Caco-2 (cell line): ENCODE measurements around the gene KLK13. TPM values are rescaled to one million over a fixed set of nuclear protein-coding genes. Genes with fewer than 3 reads are reported as not detected.

Experiments used
- BruUV-seq: library from RNA; stranded (reverse); fragments of 400-500 nt; replicated peaks from 2 replicates; lab custom pipeline; 2021; lab: Mats Ljungman, UMichigan
- CTCF ChIA-PET: fragments of 300-600 bp; sonication (Branson Sonifier 250); formaldehyde crosslinking; loops from one replicate; lab custom pipeline; 2022; ENCODE audit warnings: antibody characterized with exemption; lab: Charles Lee
- POLR2A ChIA-PET: fragments of 300-600 bp; sonication (Branson Sonifier 250); formaldehyde crosslinking; loops from one replicate; lab custom pipeline; 2022; ENCODE audit warnings: antibody characterized with exemption; lab: Charles Lee
- DNase-seq, 2 experiments: peaks; one replicate each; pipeline versions ENCODE4 v3.0.0 to v3.0.0-alpha.2; 2020 to 2022
- H3K27me3 ChIP-seq: replicated peaks from 2 replicates; pipeline ENCODE4 v1.6.0; 2011; ENCODE audit warnings: low read length; ENCODE audit not compliant: control insufficient read depth, insufficient read depth
- H3K36me3 ChIP-seq: 2 replicates; pipeline ENCODE4 v1.5.1; 2011; ENCODE audit warnings: low read length; ENCODE audit not compliant: control insufficient read depth, insufficient read depth
- H3K4me1 ChIP-seq: fragments of 250-450 bp; sonication (Bioruptor Pico); 2 replicates; pipeline ENCODE4 v1.5.1; 2020; ENCODE audit warnings: mild to moderate bottlenecking
- H3K4me3 ChIP-seq: 2 replicates; pipeline ENCODE4 v1.5.1; 2011; ENCODE audit warnings: low read depth, mild to moderate bottlenecking, control low read depth, low read length
- H3K9me3 ChIP-seq: fragments of 250-450 bp; sonication (Bioruptor Pico); 2 replicates; pipeline ENCODE4 v1.5.1; 2020; ENCODE audit warnings: mild to moderate bottlenecking, moderate library complexity
- H3K27ac Mint-ChIP-seq: one replicate; pipeline ENCODE4 v1.8.0; 2022; ENCODE audit warnings: mixed read lengths; ENCODE audit not compliant: unreplicated experiment
- H3K27me3 Mint-ChIP-seq: one replicate; pipeline ENCODE4 v1.8.0; 2022; ENCODE audit warnings: mixed read lengths; ENCODE audit not compliant: insufficient read depth, unreplicated experiment
- H3K36me3 Mint-ChIP-seq: one replicate; pipeline ENCODE4 v1.8.0; 2022; ENCODE audit warnings: mild to moderate bottlenecking, mixed read lengths; ENCODE audit not compliant: insufficient read depth, unreplicated experiment
- H3K4me1 Mint-ChIP-seq: one replicate; pipeline ENCODE4 v1.8.0; 2022; ENCODE audit warnings: low read depth, mixed read lengths; ENCODE audit not compliant: unreplicated experiment
- H3K4me3 Mint-ChIP-seq: one replicate; pipeline ENCODE4 v1.8.0; 2022; ENCODE audit warnings: mild to moderate bottlenecking, moderate library complexity, mixed read lengths; ENCODE audit not compliant: unreplicated experiment
- H3K9me3 Mint-ChIP-seq: one replicate; pipeline ENCODE4 v1.8.0; 2022; ENCODE audit warnings: mixed read lengths; ENCODE audit not compliant: unreplicated experiment
- intact Hi-C: fragments of 100-400 bp; cut with micrococcal nuclease; formaldehyde crosslinking; loops from one replicate; pipeline ENCODE4 v1.10.0; 2022; ENCODE audit not compliant: unreplicated experiment
- total RNA-seq: library from RNA; stranded (reverse); gene quantifications from 2 replicates; pipeline ENCODE4 v1.2.3, GENCODE V29; 2022
- TF ChIP-seq, protein P1 (sequence below), 2 experiments: fragments of 200-600 bp in 1 of 2; IDR thresholded peaks; 1 replicate in 1 of 2; 2 replicates in 1 of 2; pipeline versions ENCODE4 v1.5.1 to v1.8.0; 2011 to 2022; ENCODE audit warnings: antibody characterized with exemption in 1 of 2, control low read depth in 1 of 2, inconsistent platforms in 1 of 2, low read depth in 1 of 2, low read length in 1 of 2, mild to moderate bottlenecking in 1 of 2, moderate library complexity in 1 of 2; ENCODE audit not compliant: insufficient read depth in 1 of 2, severe bottlenecking in 1 of 2, unreplicated experiment in 1 of 2

Gene KLK13
- total RNA-seq, 1 experiment from 2014 or later = not detected

DNA sequence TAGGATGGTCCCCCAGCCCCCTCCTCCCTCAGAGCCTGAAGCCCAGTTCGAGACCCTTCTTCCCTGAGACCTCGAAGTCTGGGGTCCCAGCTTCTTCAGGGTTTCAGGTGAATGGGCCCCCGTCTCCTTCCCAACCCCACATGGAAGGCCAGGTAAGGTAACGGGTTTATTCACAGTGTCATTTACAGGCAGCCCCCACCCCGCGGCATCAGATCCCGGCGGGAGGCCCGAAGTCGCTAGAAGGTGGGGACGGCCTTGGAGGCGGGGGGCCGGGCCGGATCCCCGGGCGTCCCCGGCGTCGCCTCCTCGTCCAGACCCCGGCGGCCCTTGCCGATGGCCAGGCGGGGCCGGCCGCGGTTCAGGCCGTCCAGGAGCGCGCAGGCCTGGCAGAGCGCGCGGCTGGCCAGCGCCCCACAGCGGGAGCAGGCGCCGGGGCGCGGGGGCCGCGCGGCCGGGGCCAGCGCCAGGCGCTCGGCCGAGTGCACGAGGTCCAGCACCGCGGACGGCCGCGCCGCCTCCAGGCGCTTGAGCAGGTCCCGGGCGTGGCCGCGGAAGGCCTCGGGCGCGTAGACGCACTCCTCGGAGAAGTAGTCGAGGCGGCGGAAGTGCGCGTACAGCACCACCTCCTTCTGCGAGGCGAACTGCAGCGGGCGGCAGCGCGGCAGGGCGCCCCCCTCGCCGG is 33.6 kb upstream of the KLK13 start:
- peaks cover 19% of the 10 kb centered on the region for H3K36me3 Mint-ChIP-seq
- intact Hi-C loops = no loop called here
- no peak overlapping the region for H3K4me3 ChIP-seq
- ChIA-PET CTCF (interaction anchor here (0.6 kb wide), 1 partner anchor 556 kb away, joined by 6 read pairs; no protein-coding TSS in a partner anchor), POLR2A (no interaction called here)
- no peak overlapping the region for H3K27ac Mint-ChIP-seq
- TF ChIP-seq, protein P1, sequence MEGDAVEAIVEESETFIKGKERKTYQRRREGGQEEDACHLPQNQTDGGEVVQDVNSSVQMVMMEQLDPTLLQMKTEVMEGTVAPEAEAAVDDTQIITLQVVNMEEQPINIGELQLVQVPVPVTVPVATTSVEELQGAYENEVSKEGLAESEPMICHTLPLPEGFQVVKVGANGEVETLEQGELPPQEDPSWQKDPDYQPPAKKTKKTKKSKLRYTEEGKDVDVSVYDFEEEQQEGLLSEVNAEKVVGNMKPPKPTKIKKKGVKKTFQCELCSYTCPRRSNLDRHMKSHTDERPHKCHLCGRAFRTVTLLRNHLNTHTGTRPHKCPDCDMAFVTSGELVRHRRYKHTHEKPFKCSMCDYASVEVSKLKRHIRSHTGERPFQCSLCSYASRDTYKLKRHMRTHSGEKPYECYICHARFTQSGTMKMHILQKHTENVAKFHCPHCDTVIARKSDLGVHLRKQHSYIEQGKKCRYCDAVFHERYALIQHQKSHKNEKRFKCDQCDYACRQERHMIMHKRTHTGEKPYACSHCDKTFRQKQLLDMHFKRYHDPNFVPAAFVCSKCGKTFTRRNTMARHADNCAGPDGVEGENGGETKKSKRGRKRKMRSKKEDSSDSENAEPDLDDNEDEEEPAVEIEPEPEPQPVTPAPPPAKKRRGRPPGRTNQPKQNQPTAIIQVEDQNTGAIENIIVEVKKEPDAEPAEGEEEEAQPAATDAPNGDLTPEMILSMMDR (IDR thresholded peaks at IDR 0.05; ENCODE audit: insufficient read depth in 1 of 2, low read depth in 1 of 2, low read length in 1 of 2, severe bottlenecking in 1 of 2, unreplicated experiment in 1 of 2) = no peak
- no peak overlapping the region for H3K4me3 Mint-ChIP-seq
- no peaks in the 10 kb centered on the region for H3K27me3 Mint-ChIP-seq
- no TSS peak for BruUV-seq
- H3K9me3 ChIP-seq = no peaks in the 10 kb centered on the region
- no peaks in the 10 kb centered on the region; the same call in none of the 2 replicates for H3K36me3 ChIP-seq
- no peaks in the 10 kb centered on the region for H3K27me3 ChIP-seq
- H3K9me3 Mint-ChIP-seq = no peaks in the 10 kb centered on the region
- no peak for DNase-seq
- no peaks in the 10 kb centered on the region for H3K4me1 Mint-ChIP-seq
- H3K4me1 ChIP-seq = no peaks in the 10 kb centered on the region

DNA sequence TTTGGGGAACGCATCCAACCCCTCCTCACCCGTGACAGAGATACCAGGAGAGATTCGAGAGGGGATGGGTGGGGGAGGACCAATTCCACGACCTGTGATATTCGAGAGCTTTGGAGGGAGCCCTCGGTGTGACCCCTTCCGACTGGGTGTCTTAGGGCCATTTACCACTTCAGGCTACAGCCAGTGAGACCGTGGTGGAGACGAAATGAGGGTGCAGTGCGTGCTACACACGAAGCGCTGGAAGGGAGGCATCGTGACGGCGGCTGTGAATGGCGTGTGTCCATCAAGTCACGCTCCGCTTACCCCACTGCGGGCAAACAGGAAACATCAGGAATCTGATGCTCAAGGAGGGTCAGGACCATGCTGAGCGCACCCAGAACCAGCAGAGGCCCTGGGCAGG is 32.9 kb upstream of the KLK13 start:
- H3K36me3 Mint-ChIP-seq = peaks cover 17% of the 10 kb centered on the region
- ChIA-PET POLR2A (no interaction called here), CTCF (no interaction called here)
- no peaks in the 10 kb centered on the region for H3K9me3 Mint-ChIP-seq
- TF ChIP-seq, protein P1 (IDR thresholded peaks at IDR 0.05; ENCODE audit: insufficient read depth in 1 of 2, low read depth in 1 of 2, low read length in 1 of 2, severe bottlenecking in 1 of 2, unreplicated experiment in 1 of 2) = no peak
- no peaks in the 10 kb centered on the region for H3K4me1 ChIP-seq
- intact Hi-C loops = loop anchor here (2.0 kb wide), 1 partner anchor 175 kb away; no protein-coding TSS in a partner anchor
- no peak overlapping the region for H3K4me3 Mint-ChIP-seq
- DNase-seq = no peak
- no peak overlapping the region for H3K27ac Mint-ChIP-seq
- no peaks in the 10 kb centered on the region for H3K27me3 Mint-ChIP-seq
- peaks cover under 1% of the 10 kb centered on the region for H3K4me1 Mint-ChIP-seq
- H3K36me3 ChIP-seq = no peaks in the 10 kb centered on the region; the same call in none of the 2 replicates
- H3K27me3 ChIP-seq = no peaks in the 10 kb centered on the region
- no peaks in the 10 kb centered on the region for H3K9me3 ChIP-seq
- no TSS peak for BruUV-seq
- H3K4me3 ChIP-seq = no peak overlapping the region

DNA sequence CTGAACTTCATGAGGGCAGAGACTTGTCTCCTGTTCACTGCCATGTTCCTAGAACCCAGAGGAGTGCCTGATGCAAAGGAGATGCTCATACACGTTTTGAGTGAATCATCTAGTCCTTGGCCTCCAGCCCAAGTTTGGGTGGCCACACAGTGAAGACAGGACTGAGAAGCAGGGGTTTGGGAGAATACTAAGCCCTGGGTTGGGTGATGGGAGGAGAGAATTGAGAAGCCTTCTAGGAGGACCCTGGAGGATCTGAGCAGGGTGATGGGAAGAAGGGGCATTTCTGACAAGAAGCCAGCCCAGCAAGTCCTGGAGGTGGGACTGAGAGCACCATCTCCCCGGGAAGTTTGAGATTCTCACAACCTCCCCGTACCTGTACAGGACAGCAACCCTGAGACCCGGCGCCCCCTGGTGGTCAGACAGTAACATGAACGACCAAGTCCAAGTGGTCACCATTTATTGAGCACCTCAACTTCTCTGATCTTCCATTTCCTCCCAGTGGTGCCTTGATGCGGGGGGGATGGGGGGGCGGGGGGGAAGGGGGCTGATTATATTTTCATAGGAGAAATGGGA is 32.4 kb upstream of the KLK13 start:
- H3K4me1 ChIP-seq = no peaks in the 10 kb centered on the region
- CTCF ChIA-PET = interaction anchor here (1.2 to 3.2 kb wide), 2 partner anchors 16 to 76 kb away, joined by 3 to 61 read pairs; no protein-coding TSS in a partner anchor

More for the DNA sequence above, 32.4 kb upstream of the KLK13 start:
- TF ChIP-seq, protein P1 (IDR thresholded peaks at IDR 0.05; ENCODE audit: insufficient read depth in 1 of 2, low read depth in 1 of 2, low read length in 1 of 2, severe bottlenecking in 1 of 2, unreplicated experiment in 1 of 2) = peak; percentile 64 to 79
- POLR2A ChIA-PET = no interaction called here
- Histone ChIP-seq H3K36me3 (no peaks in the 10 kb centered on the region; the same call in 1 of the 2 replicates), H3K9me3 (no peaks in the 10 kb centered on the region), H3K27me3 (no peaks in the 10 kb centered on the region), H3K4me3 (no peak overlapping the region)
- Mint-ChIP-seq H3K27me3 (no peaks in the 10 kb centered on the region), H3K36me3 (peaks cover 17% of the 10 kb centered on the region), H3K9me3 (no peaks in the 10 kb centered on the region), H3K4me3 (no peak overlapping the region), H3K27ac (no peak overlapping the region), H3K4me1 (peaks cover 6% of the 10 kb centered on the region)
- intact Hi-C loops = loop anchor here (2.0 kb wide), 1 partner anchor 174 kb away; no protein-coding TSS in a partner anchor
- BruUV-seq = no TSS peak
- peak; percentile 70 to 81 for DNase-seq
